DMS 273 treated with DMSO at 0.1 percent for 48 hours (cell line): Measurements from ENCODE around the gene XCL1.
"Not testable (repeated sequence)": the region's sequence is repeated elsewhere in the genome, so short reads cannot be mapped to it uniquely, and the experiment has no call there.

Source experiments
- DNase-seq: peaks from one replicate; lab custom pipeline; 2025; lab: John Stamatoyannopoulos, UW

The XCL1 gene

GRCh38 chr1:168576245-168576688 is at the start of gene XCL1:
XCL1 (plus strand) TSS chr1:168576605; CDS start chr1:168576638, 33 bp downstream.
- not testable (repeated sequence) for DNase-seq

GRCh38 chr1:168529518-168529917 is 46.9 kb upstream of the XCL1 start:
- no peak for DNase-seq

- DNase-seq, result no peak
Observed at GRCh38 chr1:168531615-168532345, 44.6 kb upstream of the XCL1 start.

GRCh38 chr1:168535536-168535935 is 40.9 kb upstream of the XCL1 start:
- no peak for DNase-seq

- DNase-seq, result not testable (repeated sequence)
Observed at GRCh38 chr1:168540798-168541197, 35.6 kb upstream of the XCL1 start.

- DNase-seq, result not testable (repeated sequence)
Observed at GRCh38 chr1:168542978-168543377, 33.4 kb upstream of the XCL1 start.

- DNase-seq, result not testable (repeated sequence)
Observed at GRCh38 chr1:168543840-168544498, 32.4 kb upstream of the XCL1 start, which contains the start of gene XCL2. XCL2 (minus strand) TSS chr1:168543997; CDS start chr1:168543964, 33 bp downstream.

GRCh38 chr1:168545678-168546552 is 30.5 kb upstream of the XCL1 start:
- DNase-seq, result not testable (repeated sequence)

GRCh38 chr1:168546553-168546895 is 29.9 kb upstream of the XCL1 start:
- not testable (repeated sequence) for DNase-seq

- no peak for DNase-seq
Observed at GRCh38 chr1:168550971-168551370, 25.4 kb upstream of the XCL1 start.

- DNase-seq, result no peak
Observed at GRCh38 chr1:168551688-168552087, 24.7 kb upstream of the XCL1 start.

- DNase-seq, result no peak
Observed at GRCh38 chr1:168552961-168553360, 23.4 kb upstream of the XCL1 start.

GRCh38 chr1:168553680-168554553 is 22.5 kb upstream of the XCL1 start:
- DNase-seq, result no peak

- no peak for DNase-seq
Observed at GRCh38 chr1:168554603-168555483, 21.6 kb upstream of the XCL1 start.

GRCh38 chr1:168555508-168556046 is 20.8 kb upstream of the XCL1 start:
- no peak for DNase-seq

GRCh38 chr1:168556647-168557046 is 19.8 kb upstream of the XCL1 start:
- DNase-seq, result no peak

- DNase-seq, result no peak
Observed at GRCh38 chr1:168560370-168560769, 16.0 kb upstream of the XCL1 start.

GRCh38 chr1:168561989-168562388 is 14.4 kb upstream of the XCL1 start:
- DNase-seq, result no peak

- no peak for DNase-seq
Observed at GRCh38 chr1:168565825-168566224, 10.6 kb upstream of the XCL1 start.

- no peak for DNase-seq
Observed at GRCh38 chr1:168567007-168567406, 9.4 kb upstream of the XCL1 start.
